Lower lobe of right lung (tissue), 2 donors: ENCODE results near the gene OR6A2. TPM values are rescaled to one million over a fixed set of nuclear protein-coding genes. Genes with fewer than 3 reads are reported as not detected.

Experiments
- ATAC-seq, 2 donors: fragments of 200-7000 bp; cut with Tn5 transposase; one replicate each; pipeline ENCODE4 v1.9.1; 2020 to 2022; ENCODE audit warnings: mild to moderate bottlenecking in 2 of 2, moderate library complexity in 2 of 2
- DNase-seq: peaks from one replicate; pipeline ENCODE4 v3.0.0-alpha.2; 2020
- H3K27ac ChIP-seq: fragments of 200-600 bp; one replicate; pipeline ENCODE4 v1.8.0; 2022
- H3K27me3 ChIP-seq: fragments of 200-600 bp; one replicate; pipeline ENCODE4 v1.8.0; 2022; ENCODE audit warnings: low read depth
- H3K36me3 ChIP-seq: fragments of 200-600 bp; one replicate; pipeline ENCODE4 v1.8.0; 2022; ENCODE audit warnings: mild to moderate bottlenecking
- H3K4me1 ChIP-seq: fragments of 200-600 bp; one replicate; pipeline ENCODE4 v1.8.0; 2022
- H3K4me3 ChIP-seq: fragments of 200-600 bp; one replicate; pipeline ENCODE4 v1.8.0; 2022; ENCODE audit warnings: mild to moderate bottlenecking
- H3K9me3 ChIP-seq: fragments of 200-600 bp; one replicate; pipeline ENCODE4 v1.8.0; 2022
- intact Hi-C: fragments of 100-400 bp; cut with DNase I; formaldehyde crosslinking; loops from one replicate; pipeline ENCODE4 v1.11.0; 2022
- long read RNA-seq: library from polyadenylated mRNA; unstranded; transcript quantifications from one replicate; pipeline ENCODE4 v2.0.0, GENCODE V29; 2021
- total RNA-seq: library from RNA; stranded (reverse); fragmentation: NEBNext Ultra II Directional; extraction: Animal tissue kit (Norgen Biotek cat#: 25700); gene quantifications from one replicate; pipeline ENCODE4 v1.2.1, GENCODE V29; 2021
- TF ChIP-seq, protein P1 (sequence below): fragments of 200-600 bp; IDR thresholded peaks from one replicate; pipeline ENCODE4 v1.8.0; 2022; ENCODE audit warnings: antibody characterized with exemption, mild to moderate bottlenecking
- donor health status: DM: no; HTN: yes; CAD: no; lungs with severe emphysema.

Gene OR6A2
- total RNA-seq, result 0.18 TPM
- long read RNA-seq, result 0 reads

DNA sequence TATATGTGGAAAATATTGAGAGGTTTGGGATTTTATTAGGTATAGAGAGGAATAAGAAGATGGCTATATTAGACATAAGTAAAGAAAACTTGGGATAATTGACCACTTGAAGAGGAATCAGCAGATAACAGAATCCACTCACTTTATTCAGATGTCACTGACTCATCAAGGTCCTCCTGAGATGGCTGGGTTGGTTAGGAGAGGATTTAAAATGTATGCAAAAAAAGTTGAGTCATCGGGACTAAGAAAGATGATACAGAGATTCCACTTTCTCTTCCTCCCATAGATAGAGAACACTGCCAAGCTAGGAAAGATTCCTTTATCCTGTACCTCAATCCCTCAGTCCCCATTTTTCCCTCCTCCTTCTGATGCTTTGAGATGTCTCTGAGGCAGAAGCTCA is at the start of gene OR6A2:
TSS of gene OR6A2 (minus strand) at position 288 of the 400 bp plus-strand sequence. CDS start 3,981 bp downstream, outside the sequence.
- DNase-seq (no peak), ATAC-seq (no peak)
- Histone ChIP-seq H3K27me3 (no peaks in the 10 kb centered on the region), H3K4me3 (no peak within 1 kb of the TSS), H3K4me1 (no peaks in the 10 kb centered on the region), H3K27ac (no peak within 1 kb of the TSS), H3K9me3 (peaks cover 6% of the 10 kb centered on the region), H3K36me3 (no peaks in the 10 kb centered on the region)
- intact Hi-C loops, result no loop called here
- TF ChIP-seq, protein P1, sequence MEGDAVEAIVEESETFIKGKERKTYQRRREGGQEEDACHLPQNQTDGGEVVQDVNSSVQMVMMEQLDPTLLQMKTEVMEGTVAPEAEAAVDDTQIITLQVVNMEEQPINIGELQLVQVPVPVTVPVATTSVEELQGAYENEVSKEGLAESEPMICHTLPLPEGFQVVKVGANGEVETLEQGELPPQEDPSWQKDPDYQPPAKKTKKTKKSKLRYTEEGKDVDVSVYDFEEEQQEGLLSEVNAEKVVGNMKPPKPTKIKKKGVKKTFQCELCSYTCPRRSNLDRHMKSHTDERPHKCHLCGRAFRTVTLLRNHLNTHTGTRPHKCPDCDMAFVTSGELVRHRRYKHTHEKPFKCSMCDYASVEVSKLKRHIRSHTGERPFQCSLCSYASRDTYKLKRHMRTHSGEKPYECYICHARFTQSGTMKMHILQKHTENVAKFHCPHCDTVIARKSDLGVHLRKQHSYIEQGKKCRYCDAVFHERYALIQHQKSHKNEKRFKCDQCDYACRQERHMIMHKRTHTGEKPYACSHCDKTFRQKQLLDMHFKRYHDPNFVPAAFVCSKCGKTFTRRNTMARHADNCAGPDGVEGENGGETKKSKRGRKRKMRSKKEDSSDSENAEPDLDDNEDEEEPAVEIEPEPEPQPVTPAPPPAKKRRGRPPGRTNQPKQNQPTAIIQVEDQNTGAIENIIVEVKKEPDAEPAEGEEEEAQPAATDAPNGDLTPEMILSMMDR, result no peak

DNA sequence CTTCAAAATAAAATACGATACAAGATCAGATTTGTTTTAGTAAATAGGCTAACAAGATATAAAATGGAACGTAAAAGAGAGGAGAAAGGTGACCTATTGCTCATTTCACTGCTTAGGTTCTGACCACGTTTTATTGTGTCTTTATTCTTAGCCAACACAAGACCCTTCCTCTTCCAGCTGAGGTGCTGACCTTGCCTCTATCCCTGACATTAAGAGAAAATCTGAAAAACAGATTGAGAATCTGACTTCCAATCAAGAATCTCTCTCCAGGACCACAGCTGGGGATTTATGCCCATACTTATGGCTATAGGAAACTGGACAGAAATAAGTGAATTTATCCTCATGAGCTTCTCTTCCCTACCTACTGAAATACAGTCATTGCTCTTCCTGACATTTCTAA is 45.9 kb upstream of the OR6A2 start, which contains the start of gene OR10A5:
TSS of gene OR10A5 (plus strand) at position 301 of the 400 bp plus-strand sequence. CDS start at position 301, 0 bp downstream.
- no peaks in the 10 kb centered on the region for H3K4me1 ChIP-seq
- H3K27ac ChIP-seq, result no peak within 1 kb of the TSS
- intact Hi-C loops, result no loop called here
- no peaks in the 10 kb centered on the region for H3K9me3 ChIP-seq
- TF ChIP-seq, protein P1, result no peak
- ATAC-seq (no peak), DNase-seq (no peak)
- no peaks in the 10 kb centered on the region for H3K36me3 ChIP-seq
- H3K4me3 ChIP-seq, result no peak within 1 kb of the TSS
- no peaks in the 10 kb centered on the region for H3K27me3 ChIP-seq

DNA sequence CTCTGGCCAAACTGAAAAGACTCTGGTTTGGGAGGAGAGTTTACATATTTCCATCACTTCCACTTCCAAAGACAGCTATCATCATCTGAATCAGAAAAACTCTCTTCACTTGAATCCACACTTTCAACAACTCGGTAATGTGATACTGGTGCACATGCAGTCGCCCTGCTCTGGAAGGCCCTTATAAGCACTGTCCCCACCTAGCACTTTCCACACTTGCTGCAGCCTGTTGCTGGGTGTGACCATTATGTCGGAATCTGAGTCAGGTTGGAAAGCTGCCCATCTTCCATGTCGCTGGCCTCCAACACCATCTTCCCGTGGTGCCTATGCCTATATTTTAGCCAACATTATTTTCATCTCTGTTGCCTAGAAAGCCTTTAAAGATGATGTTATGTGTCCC is 44.9 kb upstream of the OR6A2 start:
- intact Hi-C loops, result no loop called here
- TF ChIP-seq, protein P1, result no peak
- ATAC-seq (no peak), DNase-seq (no peak)
- no peaks in the 10 kb centered on the region for H3K9me3 ChIP-seq
- no peaks in the 10 kb centered on the region for H3K4me1 ChIP-seq
- no peaks in the 10 kb centered on the region for H3K27me3 ChIP-seq
- no peak overlapping the region for H3K27ac ChIP-seq
- no peak overlapping the region for H3K4me3 ChIP-seq
- no peaks in the 10 kb centered on the region for H3K36me3 ChIP-seq

DNA sequence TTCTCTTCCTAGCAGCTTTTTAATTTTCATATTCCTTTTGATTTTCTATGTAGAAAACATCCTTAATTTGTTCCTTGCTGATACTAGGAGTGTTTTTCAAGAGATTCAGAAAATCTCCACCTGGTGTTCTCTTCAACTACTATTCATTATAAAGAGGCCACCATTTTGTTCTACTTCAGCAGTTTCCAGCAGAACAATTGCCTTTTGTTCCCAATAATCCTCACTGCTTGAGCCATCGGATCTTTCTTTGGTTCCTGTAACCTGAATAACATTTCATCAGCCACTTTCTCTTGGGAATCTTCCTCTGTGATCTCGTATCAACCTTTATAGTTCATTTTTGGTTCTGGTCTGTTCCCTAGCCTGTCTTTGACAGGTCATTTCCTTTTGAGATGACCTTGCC is 44.2 kb upstream of the OR6A2 start:
- Histone ChIP-seq H3K36me3 (no peaks in the 10 kb centered on the region), H3K9me3 (no peaks in the 10 kb centered on the region), H3K27me3 (no peaks in the 10 kb centered on the region), H3K27ac (no peak overlapping the region), H3K4me1 (no peaks in the 10 kb centered on the region), H3K4me3 (no peak overlapping the region)
- intact Hi-C loops, result no loop called here
- DNase-seq (no peak), ATAC-seq (no peak)
- TF ChIP-seq, protein P1, result no peak

DNA sequence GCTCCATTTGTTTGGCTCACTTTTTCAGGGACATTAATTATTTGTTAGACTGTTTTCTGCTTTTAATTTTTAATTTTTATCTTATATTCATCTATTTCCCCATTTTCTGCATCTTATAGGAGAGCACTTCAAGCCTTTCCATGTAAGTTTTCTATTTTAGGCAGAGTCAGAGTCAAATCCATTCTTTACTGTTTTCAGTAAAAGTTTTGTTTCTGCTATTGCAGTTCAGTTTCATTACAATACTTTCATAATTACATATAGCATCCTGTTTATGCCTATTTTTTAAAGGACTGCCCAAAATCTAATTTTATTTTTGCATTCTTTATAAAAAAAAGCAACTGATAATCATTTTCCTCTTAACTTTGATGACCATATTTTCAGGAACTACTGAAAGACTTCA is 42.2 kb upstream of the OR6A2 start:
- Histone ChIP-seq H3K4me3 (no peak overlapping the region), H3K27ac (no peak overlapping the region), H3K36me3 (no peaks in the 10 kb centered on the region), H3K4me1 (no peaks in the 10 kb centered on the region), H3K27me3 (no peaks in the 10 kb centered on the region), H3K9me3 (no peaks in the 10 kb centered on the region)
- DNase-seq (no peak), ATAC-seq (no peak)
- intact Hi-C loops, result no loop called here
- TF ChIP-seq, protein P1, result no peak

DNA sequence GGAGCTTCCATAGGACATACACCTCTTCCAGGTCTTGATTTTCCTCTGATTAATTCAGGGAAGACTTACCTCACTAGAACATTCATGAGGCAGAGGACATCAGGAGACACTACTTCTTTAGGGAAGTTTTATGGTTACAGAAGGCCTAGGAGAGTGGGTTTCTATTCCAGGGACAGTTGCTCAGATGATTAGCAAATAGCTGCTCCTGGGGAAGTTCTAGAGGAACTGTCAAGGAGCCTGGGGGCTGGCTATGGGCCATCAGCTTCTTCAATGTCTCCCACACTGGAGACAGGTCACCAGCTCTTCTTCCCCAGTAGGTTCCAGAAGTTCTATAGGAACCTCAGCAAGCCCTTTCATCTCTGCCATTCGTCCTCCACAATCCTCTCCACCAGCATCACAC is 34.5 kb upstream of the OR6A2 start:
- no peaks in the 10 kb centered on the region for H3K27me3 ChIP-seq
- TF ChIP-seq, protein P1, result no peak
- no peak for DNase-seq
- H3K27ac ChIP-seq, result no peak overlapping the region
- no peak for ATAC-seq
- H3K4me3 ChIP-seq, result no peak overlapping the region
- no peaks in the 10 kb centered on the region for H3K4me1 ChIP-seq
- H3K36me3 ChIP-seq, result no peaks in the 10 kb centered on the region
- H3K9me3 ChIP-seq, result no peaks in the 10 kb centered on the region
- intact Hi-C loops, result no loop called here
